Measurements from ENCODE around the gene TXNDC12. TPM values are rescaled to one million over a fixed set of nuclear protein-coding genes. Genes with fewer than 3 reads are reported as not detected.

TXNDC12 gene
- polyA plus RNA-seq, 1 donor from 2014 or later = 42.3 TPM

DNA sequence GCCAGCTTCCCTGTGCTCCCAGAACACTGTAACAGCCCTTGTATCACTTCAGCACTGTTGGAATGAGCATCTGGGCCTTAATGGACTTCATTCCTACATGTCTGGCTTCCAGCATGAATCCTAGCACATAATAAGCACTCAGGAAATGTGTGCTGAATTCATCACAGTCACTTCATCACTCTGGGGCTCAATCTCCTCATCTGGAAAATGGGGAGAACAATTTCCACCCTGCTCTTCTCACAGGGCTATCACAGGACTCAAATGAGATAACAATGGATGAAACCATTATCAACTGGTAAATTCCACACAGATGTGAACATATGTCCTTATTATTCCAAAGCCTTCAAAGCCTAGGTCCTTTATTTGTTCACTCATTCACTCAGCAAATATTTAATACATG, 76.9 kb downstream of the TXNDC12 start:
- Histone ChIP-seq H3K79me2 (replicated peaks; ENCODE audit: insufficient read depth, low read length) (no peaks in the 10 kb centered on the region), H3F3A (ENCODE audit: insufficient read depth, low read length, poor library complexity, severe bottlenecking) (no peaks in the 10 kb centered on the region), H3K36me3 (ENCODE audit: insufficient read depth, low read length) (no peaks in the 10 kb centered on the region), H3K27me3 (ENCODE audit: insufficient read depth, low read depth, low read length) (no peaks in the 10 kb centered on the region), H4K20me1 (ENCODE audit: insufficient read depth) (no peaks in the 10 kb centered on the region), H3K4me2 (ENCODE audit: low read length) (no peak overlapping the region), H2AFZ (ENCODE audit: low read depth, low read length) (no peak overlapping the region), H3K27ac (ENCODE audit: low read length) (no peak overlapping the region), H3K9ac (ENCODE audit: low read length) (no peak overlapping the region), H3K9me3 (ENCODE audit: low read length) (no peaks in the 10 kb centered on the region), H3K4me3 (ENCODE audit: low read length) (no peak overlapping the region), H3K9me2 (ENCODE audit: insufficient read depth, low read length) (no peaks in the 10 kb centered on the region)
- no peak for TF ChIP-seq POLR2AphosphoS5 (IDR thresholded peaks at IDR 0.05)
- TF ChIP-seq, protein P1, sequence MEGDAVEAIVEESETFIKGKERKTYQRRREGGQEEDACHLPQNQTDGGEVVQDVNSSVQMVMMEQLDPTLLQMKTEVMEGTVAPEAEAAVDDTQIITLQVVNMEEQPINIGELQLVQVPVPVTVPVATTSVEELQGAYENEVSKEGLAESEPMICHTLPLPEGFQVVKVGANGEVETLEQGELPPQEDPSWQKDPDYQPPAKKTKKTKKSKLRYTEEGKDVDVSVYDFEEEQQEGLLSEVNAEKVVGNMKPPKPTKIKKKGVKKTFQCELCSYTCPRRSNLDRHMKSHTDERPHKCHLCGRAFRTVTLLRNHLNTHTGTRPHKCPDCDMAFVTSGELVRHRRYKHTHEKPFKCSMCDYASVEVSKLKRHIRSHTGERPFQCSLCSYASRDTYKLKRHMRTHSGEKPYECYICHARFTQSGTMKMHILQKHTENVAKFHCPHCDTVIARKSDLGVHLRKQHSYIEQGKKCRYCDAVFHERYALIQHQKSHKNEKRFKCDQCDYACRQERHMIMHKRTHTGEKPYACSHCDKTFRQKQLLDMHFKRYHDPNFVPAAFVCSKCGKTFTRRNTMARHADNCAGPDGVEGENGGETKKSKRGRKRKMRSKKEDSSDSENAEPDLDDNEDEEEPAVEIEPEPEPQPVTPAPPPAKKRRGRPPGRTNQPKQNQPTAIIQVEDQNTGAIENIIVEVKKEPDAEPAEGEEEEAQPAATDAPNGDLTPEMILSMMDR (IDR thresholded peaks at IDR 0.05; ENCODE audit: poor library complexity, severe bottlenecking) = no peak
- no peak for TF ChIP-seq RAD21 (conservative IDR thresholded peaks at IDR 0.05)
- no peak for TF ChIP-seq REST (IDR thresholded peaks at IDR 0.05; ENCODE audit: borderline replicate concordance)
- TF ChIP-seq EP300 (conservative IDR thresholded peaks at IDR 0.05; ENCODE audit: poor library complexity, severe bottlenecking) = no peak
- TF ChIP-seq EZH2 (IDR thresholded peaks at IDR 0.05; ENCODE audit: borderline replicate concordance, insufficient read depth, low read length, poor library complexity, severe bottlenecking) = no peak

GRCh38 chr1:51976846-51977602, 78.0 kb downstream of the TXNDC12 start:
- H3K27ac ChIP-seq (ENCODE audit: low read length) = no peak overlapping the region
- no peaks in the 10 kb centered on the region for H3K36me3 ChIP-seq (ENCODE audit: insufficient read depth, low read length)
- H2AFZ ChIP-seq (ENCODE audit: low read depth, low read length) = no peak overlapping the region
- no peak overlapping the region for H3K9ac ChIP-seq (ENCODE audit: low read length)
- no peaks in the 10 kb centered on the region for H4K20me1 ChIP-seq (ENCODE audit: insufficient read depth)
- H3K4me3 ChIP-seq (ENCODE audit: low read length) = no peak overlapping the region
- no peaks in the 10 kb centered on the region for H3K9me2 ChIP-seq (ENCODE audit: insufficient read depth, low read length)
- no peaks in the 10 kb centered on the region for H3F3A ChIP-seq (ENCODE audit: insufficient read depth, low read length, poor library complexity, severe bottlenecking)
- no peak overlapping the region for H3K4me2 ChIP-seq (ENCODE audit: low read length)
- TF ChIP-seq POLR2AphosphoS5 (IDR thresholded peaks at IDR 0.05) = no peak
- TF ChIP-seq REST (IDR thresholded peaks at IDR 0.05; ENCODE audit: borderline replicate concordance) = no peak
- TF ChIP-seq MXI1 (conservative IDR thresholded peaks at IDR 0.05; ENCODE audit: poor library complexity, severe bottlenecking) = no peak
- TF ChIP-seq RAD21 (conservative IDR thresholded peaks at IDR 0.05) = no peak
- TF ChIP-seq EZH2 (IDR thresholded peaks at IDR 0.05; ENCODE audit: borderline replicate concordance, insufficient read depth, low read length, poor library complexity, severe bottlenecking) = no peak
- no peak for TF ChIP-seq SMC3 (conservative IDR thresholded peaks at IDR 0.05; ENCODE audit: poor library complexity)
- TF ChIP-seq, protein P1 (IDR thresholded peaks at IDR 0.05; ENCODE audit: poor library complexity, severe bottlenecking) = no peak
- TF ChIP-seq EP300 (conservative IDR thresholded peaks at IDR 0.05; ENCODE audit: poor library complexity, severe bottlenecking) = no peak
- no peak for TF ChIP-seq TAF1 (IDR thresholded peaks at IDR 0.05; ENCODE audit: low read depth)
- no peaks in the 10 kb centered on the region for H3K9me3 ChIP-seq (ENCODE audit: low read length)
- H3K27me3 ChIP-seq (ENCODE audit: insufficient read depth, low read depth, low read length) = no peaks in the 10 kb centered on the region
- no peaks in the 10 kb centered on the region for H3K79me2 ChIP-seq (replicated peaks; ENCODE audit: insufficient read depth, low read length)

Data from neural cell (in vitro differentiated cells).